Uterus (tissue), 2 donors: ENCODE data around the gene SPAG8.

Source experiments
- CTCF ChIP-seq, 4 experiments: fragments of 200-600 bp in 2 of 4; fragments of 450-650 bp in 2 of 4; sonication (generic) in 2 of 4; IDR thresholded peaks; one replicate each; pipeline ENCODE4 v1.5.1; 2016 to 2019; ENCODE audit warnings: antibody characterized with exemption in 4 of 4, mild to moderate bottlenecking in 2 of 4, moderate library complexity in 1 of 4
- POLR2A ChIP-seq, 2 donors: fragments of 450-650 bp; IDR thresholded peaks; one replicate each; pipeline ENCODE4 v1.6.1; 2016; ENCODE audit warnings: antibody characterized with exemption in 2 of 2, mild to moderate bottlenecking in 1 of 2, moderate library complexity in 1 of 2

GRCh38 chr9:35800530-35800929 lies 11.5 kb downstream of the SPAG8 start:
- TF ChIP-seq POLR2A (IDR thresholded peaks at IDR 0.05) (no peak), CTCF (IDR thresholded peaks at IDR 0.05) (no peak)
